ENCODE measurements around the gene PRSS21. TPM values are rescaled to one million over a fixed set of nuclear protein-coding genes. Genes with fewer than 3 reads are reported as not detected.

Gene PRSS21
- total RNA-seq, 2 donors from 2014 or later, result 1.7 to 6.4 TPM

DNA sequence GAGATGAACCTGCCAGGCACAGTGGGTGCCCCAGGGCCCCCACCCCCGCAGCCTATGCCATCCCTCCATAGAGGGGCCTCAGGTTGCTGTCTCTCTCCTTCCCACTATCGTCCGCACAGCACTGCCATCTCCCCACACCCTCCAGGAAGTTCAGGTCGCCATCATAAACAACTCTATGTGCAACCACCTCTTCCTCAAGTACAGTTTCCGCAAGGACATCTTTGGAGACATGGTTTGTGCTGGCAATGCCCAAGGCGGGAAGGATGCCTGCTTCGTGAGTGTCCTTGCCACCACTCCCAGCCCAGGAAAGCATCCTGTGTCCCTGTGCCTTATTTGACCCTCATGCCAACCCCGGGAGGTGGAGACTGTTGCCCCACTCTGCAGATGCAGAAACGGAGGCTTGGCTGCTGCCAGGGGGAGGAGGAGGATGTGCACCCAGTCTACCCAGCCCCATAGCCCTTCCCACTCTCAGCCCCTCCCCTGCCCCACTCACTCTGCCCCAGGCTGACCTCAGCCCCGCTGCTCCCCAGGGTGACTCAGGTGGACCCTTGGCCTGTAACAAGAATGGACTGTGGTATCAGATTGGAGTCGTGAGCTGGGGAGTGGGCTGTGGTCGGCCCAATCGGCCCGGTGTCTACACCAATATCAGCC is 3.9 kb downstream of the PRSS21 start:
- ATAC-seq (no peak), DNase-seq (no peak)
- intact Hi-C loops (cut with DNase I, micrococcal nuclease), result no loop called here

DNA sequence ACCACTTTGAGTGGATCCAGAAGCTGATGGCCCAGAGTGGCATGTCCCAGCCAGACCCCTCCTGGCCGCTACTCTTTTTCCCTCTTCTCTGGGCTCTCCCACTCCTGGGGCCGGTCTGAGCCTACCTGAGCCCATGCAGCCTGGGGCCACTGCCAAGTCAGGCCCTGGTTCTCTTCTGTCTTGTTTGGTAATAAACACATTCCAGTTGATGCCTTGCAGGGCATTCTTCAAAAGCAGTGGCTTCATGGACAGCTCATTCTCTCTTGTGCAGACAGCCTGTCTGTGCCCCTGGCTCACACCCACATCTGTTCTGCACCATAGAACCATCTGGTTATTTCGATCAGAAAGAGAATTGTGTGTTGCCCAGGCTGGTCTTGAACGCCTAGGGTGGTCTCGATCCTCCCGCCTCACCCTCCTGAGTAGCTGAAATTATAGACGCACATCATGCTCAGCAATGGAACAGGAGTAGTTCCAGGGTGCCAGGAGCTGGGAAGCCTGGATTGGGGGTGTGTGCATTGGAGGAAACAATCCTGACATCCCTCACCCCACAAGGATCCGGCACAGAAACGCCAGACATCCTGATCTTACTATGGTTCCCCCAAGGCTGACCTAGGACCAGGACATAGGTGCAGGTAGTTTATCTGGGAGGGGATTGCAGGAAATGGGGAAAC is 4.6 kb downstream of the PRSS21 start:
- no peak for DNase-seq
- intact Hi-C loops (cut with DNase I, micrococcal nuclease), result no loop called here
- ATAC-seq, result no peak

DNA sequence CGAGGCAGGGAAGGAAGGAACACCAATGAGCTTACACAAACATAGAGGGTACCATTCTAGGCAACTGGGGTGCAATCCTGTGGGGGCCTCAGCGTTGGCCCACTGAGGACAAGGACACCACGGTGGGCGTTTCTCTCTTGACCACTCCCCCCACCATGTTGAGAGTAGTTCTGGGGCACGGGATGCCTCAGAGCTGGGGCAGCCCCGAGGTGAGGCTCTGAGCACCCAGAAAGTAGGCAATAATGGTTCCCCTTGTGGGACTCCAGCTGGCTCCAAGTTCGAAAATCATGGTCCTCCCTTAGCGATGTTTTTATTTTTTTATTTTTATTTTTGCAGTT is 5.1 kb downstream of the PRSS21 start:
- ATAC-seq, result no peak
- intact Hi-C loops (cut with DNase I, micrococcal nuclease), result no loop called here
- DNase-seq, result no peak

DNA sequence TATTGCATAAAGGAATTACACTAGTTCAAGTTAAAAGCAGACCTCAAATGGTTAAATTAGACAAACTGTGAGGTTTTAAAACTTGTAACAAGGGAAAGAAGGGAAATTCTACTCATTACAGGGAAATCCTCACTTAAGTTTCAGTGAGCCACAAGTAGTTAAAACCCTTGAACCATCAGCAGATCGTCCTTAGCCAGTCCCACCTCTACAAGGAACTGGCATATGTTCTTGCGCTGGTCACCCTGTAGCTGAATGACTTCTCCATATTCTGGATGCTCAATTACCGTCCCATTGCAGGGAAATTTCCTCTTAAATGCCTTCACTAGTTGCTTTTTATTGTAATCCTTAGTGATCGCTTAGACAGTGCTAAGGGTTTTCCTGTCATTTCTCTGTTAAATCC is 5.5 kb downstream of the PRSS21 start:
- intact Hi-C loops (cut with DNase I, micrococcal nuclease), result no loop called here
- DNase-seq (no peak), ATAC-seq (no peak)

DNA sequence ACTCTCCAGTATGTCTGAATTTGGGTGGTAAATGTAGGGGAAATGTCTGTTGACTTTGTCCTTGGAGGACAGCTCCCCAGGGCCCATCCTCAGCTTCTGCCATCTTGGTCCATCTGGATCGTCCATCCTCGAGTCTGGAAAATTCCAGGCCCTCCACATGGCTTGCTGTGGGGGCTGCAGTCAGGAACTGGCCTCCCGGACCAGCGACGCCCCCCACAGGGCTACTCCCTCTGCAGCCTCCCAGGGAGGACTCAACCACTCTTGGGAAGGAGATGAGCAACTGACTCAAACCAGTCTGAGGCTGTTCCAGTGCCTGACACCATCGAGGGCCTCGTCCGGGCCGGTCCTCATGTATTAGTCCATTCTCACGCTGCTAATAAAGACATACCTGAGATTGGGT is 7.6 kb downstream of the PRSS21 start:
- DNase-seq, result no peak
- intact Hi-C loops (cut with DNase I, micrococcal nuclease), result no loop called here
- no peak for ATAC-seq

DNA sequence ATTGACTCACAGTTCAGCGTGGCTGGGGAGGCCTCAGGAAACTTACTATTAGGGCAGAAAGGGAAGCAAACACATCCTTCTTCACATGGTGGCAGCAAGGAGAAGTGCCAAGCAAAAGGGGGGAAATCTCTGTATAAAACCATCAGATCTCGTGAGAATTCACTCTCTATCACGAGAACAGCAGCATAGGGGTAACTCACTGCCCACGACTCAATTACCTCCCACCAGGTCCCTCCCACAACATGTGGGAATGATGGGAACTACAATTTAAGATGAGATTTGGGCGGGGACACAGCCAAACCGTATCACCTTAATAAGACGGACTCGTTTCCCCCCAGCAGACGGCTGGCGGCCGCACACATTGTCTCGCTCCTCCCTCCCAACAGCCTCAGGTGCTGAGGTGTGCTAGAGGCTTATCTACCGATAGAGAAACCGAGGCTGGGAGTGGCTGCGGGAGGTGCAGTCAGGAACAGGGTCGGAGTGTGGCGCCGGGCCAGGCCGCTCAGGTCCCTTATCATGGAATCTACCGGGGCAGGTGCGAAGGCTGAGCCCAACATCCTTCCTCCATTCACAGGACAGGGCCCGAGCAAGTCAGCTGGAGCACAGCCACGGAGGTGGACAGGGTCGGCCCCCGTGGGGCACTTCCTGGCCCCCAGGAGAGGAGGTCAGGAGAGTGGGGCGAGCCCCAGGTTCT is 8.2 kb downstream of the PRSS21 start:
- intact Hi-C loops (cut with DNase I, micrococcal nuclease), result no loop called here
- DNase-seq (no peak), ATAC-seq (no peak)

DNA sequence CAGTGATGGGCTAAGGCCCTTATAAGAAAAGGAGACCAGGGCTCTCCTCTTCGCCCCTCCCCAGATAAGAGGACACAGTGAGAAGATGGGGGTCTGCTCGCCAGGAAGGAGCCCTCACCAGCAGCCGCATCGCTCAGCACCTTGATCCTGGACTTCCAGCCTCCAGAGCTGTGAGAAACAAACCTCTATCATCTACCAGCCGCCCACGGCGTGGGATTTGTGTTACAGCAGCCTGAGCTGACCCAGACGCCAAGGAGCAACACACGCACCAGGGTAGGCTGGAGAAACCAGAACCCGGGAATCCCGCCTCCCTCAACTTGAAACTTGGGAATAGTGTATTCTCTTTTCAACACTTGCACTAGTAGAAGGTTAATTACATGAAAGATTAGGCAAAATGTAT is 8.9 kb downstream of the PRSS21 start:
- intact Hi-C loops (cut with DNase I, micrococcal nuclease), result no loop called here
- ATAC-seq (no peak), DNase-seq (no peak)

DNA sequence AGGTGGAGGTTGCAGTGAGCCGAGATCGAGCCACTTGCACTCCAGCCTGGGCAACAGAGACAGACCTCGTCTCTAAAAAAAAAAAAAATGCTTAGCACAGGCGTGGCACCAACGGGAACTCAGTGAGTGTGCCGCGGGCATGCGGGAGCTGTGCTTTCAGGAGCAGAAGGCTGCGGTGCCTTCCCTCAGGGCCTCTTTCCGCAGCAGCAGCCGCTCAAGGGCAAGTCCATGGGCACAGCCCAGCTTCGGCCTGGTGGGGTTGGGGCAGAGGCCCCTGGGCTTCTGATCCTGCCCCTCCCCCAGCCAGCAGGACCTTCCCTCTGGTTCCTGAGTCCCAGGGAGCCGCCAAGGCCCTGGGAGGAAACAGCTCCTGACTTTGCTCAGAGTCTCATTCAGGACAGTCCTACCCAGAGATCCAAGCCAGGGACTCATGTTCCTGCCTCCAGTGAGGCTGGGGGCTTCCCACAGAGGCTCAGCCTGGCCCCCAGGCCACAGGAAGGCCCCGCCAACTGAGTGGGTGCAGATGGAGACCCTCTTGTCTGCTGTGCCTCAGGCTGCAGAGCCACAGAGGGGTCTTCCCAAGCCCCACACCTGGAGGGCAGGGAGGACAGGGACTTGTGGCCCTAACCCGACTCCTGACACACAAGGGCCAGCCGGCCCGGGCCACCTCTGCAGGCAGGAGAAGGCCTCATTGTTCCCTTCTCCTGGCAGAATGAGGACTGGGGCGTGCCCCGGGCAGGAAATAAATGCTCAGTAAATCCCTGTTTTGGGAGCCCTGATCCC is 9.7 kb downstream of the PRSS21 start:
- no peak for DNase-seq
- intact Hi-C loops (cut with DNase I, micrococcal nuclease), result no loop called here
- no peak for ATAC-seq

DNA sequence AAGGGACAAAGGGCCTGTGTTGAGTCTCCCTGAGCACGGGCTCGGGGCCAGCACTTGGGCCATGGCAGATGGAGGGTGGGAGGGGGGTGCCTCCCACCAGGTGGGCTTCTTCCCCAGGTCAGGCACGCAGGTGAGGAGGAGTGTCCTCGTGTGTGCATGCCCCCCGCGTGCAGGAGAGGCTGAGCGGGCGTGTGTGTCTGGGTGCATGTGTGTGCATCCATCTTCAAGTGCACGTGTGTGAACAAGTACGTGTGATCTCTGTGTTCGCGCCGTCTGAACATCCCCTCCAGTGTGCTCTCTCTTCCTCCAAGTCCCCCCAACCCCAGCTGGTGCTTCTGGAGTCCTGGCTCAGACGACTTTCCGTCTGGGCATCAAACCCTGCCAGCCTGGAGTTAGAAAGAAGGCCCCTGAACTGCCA is 10.3 kb downstream of the PRSS21 start:
- ATAC-seq (no peak), DNase-seq (no peak)
- intact Hi-C loops (cut with DNase I, micrococcal nuclease), result no loop called here

DNA sequence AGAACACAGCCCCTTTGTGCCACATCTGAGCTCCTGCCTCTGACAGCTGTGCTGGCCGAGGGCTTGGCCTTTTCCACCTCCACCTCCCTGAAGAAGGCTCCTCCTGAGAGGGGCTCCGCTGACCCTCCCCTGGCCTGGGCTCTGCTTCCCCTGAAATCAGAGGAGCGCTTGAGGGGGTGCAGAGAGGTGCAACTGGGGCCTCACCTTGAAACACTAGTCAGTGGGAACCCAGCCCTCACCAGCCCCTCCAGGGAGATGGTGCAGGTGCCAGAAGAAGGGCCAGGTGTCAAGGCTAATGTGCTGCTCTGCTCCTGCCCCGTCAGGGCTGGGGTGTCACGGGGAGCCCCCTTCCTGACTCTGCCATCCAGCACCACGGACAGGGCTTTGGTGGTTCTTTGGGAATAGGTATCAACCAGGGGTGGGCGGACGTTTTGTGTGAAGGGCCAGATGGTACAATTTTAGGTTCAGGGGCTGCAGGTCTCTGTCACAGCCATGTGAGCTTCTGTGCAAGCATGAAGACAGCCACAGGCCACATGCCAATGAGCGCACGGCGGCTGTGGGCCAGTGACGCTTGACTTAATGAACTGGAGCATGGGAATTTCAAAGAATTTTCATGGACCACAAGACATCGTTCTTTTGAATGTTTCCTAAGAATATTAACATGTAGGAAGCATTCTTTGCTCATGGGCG is 10.9 kb downstream of the PRSS21 start:
- DNase-seq, result no peak
- intact Hi-C loops (cut with DNase I, micrococcal nuclease), result no loop called here

DNA sequence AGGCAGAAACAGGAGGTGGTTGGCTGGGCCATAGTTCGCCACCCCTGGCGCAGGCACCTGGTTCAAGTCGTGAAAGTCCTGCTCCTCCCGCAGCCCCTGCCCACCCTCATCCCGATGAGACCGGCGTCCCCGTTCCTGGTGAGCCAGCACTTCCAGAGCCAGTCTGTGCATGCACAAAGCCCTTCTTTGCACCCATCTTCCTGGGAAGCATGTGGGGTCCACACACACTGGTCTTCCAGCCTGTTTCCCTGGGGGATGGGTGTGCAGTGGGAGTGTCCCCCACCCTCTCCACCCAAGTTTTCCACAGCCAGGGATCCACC is 11.4 kb downstream of the PRSS21 start:
- DNase-seq (no peak), ATAC-seq (no peak)
- intact Hi-C loops (cut with DNase I, micrococcal nuclease), result no loop called here

More for the DNA sequence above, 10.9 kb downstream of the PRSS21 start:
- no peak for ATAC-seq

DNA sequence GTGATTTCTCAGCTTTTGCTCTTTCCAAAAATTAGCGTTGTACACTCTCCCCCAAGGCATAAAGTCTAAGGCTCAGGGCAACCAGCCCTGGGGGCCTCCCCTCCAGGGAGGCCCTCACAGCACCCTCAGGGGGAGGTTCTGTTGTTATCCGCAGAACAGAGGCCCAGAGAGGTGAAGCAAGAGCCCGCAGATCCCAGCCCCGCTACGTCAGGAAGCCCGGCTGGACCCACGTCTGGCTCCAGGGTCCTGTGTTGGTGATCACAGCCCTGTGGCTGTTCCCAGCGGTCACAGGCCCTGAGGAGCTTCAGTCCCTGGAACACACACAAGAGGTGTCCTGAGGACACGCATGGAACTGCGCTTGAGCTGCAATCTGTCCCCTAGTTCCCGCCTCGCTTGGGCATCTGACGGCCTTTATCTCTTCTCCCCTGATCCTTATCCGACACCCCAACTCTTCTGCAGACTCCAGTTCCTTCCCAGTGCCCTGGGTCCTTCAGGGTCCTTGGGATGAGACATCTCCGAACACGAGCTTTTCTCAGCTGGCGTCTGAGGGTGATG is 11.9 kb downstream of the PRSS21 start:
- intact Hi-C loops (cut with DNase I, micrococcal nuclease), result no loop called here
- no peak for DNase-seq
- no peak for ATAC-seq

DNA sequence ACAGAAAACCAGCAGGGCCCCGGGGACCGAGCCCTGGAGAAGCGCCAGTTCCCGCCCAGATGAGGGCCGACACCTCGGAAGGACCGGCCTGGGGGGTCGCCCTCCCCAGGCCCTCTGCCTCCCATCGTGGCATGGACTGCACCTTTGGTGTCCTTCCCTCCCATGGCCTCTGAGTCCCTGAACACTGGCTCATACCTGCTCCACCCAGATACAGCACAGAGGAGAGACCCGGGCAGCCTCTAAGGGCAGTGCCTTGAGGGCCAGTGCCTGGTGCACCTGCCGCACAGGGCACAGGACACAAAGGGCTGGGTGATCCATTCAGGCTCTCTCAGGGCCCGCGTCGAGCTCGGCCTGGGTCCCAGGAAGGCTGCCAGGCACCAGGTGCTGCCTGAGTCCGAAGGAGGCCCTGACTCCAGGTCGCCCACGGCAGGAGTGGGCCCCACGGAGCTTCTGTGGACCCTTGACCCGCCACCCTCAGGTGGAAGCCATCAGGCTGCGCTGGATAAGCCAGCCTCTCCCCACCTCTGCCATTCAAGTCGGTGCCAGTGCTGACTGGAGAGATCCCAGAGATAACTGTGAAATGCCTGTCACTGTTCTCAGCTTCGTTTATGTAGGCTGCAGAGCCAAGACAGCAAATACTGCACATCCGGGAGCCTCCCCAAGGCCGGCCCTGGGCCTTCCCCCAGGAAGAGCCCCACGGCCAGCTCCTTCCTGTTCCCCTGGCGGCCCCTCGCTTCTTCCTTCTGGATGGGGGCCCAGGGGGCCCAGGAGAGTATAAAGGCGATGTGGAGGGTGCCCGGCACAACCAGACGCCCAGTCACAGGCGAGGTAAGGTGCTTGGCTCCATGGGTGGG is 12.7 kb downstream of the PRSS21 start, which contains the start of gene ZG16B:
Gene ZG16B (plus strand): TSS at position 803 of the 854 bp plus-strand sequence. CDS start 139 bp downstream, outside the sequence.
- ATAC-seq (peak; percentile 94), DNase-seq (peak; percentile 67 to 83)
- intact Hi-C loops (cut with DNase I, micrococcal nuclease), result no loop called here

DNA sequence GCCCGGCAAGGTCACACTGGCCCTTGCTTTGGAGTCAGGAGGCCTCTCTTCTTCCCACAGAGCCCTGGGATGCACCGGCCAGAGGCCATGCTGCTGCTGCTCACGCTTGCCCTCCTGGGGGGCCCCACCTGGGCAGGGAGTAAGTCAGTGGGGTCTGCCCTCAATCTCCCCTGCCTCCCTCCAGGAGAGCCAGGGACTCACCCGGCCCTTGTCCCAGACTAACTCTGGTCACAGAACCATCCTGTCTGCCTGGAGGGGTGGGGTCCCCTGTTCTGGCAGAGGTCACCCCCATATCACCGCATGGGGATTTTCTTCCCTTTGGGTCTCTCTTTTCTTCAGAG is 13.3 kb downstream of the PRSS21 start:
- DNase-seq (no peak), ATAC-seq (no peak)
- intact Hi-C loops (cut with DNase I, micrococcal nuclease), result no loop called here

DNA sequence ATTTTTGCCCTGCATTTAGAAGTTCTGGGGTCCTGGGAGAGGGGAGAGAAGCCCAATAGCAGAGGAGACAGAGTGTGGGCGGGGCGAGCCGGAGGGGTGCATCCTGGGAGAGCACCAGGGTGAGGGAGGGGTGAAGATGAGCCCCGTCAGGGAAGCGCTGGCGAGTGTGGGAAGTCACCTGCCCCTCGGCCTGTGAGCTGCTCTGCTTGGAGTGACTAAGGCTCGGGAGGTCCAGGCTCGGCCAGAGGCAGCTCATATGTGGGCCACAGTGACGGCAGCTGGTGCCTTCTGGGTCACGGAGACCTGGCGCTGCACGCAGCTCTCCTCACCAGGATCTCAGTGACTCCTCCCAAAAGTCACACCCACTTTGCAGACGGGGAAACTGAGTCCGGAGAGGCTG is 14.2 kb downstream of the PRSS21 start:
- intact Hi-C loops (cut with DNase I, micrococcal nuclease), result no loop called here
- ATAC-seq, result no peak
- no peak for DNase-seq

DNA sequence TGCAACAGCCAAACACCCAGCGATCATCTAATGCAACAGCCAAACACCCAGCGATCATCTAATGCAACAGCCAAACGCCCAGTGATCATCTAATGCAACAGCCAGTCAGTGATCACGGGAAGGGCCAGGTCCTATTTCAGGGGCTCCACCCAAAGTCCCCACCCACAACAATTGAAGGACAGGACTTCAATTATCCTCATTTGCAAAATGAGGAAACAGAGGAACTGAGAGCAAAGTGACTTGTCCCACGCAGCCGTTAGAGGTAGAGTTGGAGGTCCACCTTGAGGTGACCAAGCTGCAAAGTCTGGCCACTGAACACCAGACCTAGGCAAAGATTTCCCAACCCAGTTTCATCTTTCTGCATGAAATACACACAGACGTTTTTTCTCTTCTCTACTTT is 16.7 kb downstream of the PRSS21 start:
- DNase-seq, result no peak
- no peak for ATAC-seq
- intact Hi-C loops (cut with DNase I, micrococcal nuclease), result no loop called here

DNA sequence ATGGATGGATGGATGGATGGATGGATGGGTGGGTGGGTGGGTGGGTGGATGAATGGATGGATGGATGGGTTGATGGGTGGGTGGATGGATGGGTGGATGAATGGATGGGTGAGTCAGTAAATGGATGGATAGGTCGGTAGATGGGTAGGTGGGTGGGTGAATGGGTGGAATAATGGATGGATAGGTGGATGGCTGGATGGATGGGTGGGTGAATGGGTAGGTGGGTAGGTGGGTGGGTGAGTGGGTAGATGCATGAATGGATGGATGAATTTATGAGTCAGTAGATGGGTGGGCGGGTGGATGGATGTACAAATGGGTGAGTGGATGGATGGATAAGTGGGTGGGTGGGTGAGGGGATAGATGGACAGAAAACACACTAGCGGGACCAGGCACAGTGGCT is 17.9 kb downstream of the PRSS21 start:
- DNase-seq (no peak), ATAC-seq (no peak)
- intact Hi-C loops (cut with DNase I, micrococcal nuclease), result no loop called here
